IMR-90 (cell line): ENCODE data around the gene S100A13. TPM values are rescaled to one million over a fixed set of nuclear protein-coding genes. Genes with fewer than 3 reads are reported as not detected.

ENCODE experiments used
- ATAC-seq: fragments of 200-7000 bp; cut with Tn5 transposase; 2 replicates; pipeline ENCODE4 v1.9.1; 2020; ENCODE audit warnings: low read depth, mild to moderate bottlenecking, moderate library complexity
- BruUV-seq: library from RNA; stranded (reverse); fragments of 400-500 nt; replicated peaks from 2 replicates; lab custom pipeline; 2021; lab: Mats Ljungman, UMichigan
- CTCF ChIA-PET: fragments of 300-600 bp; formaldehyde crosslinking; extraction: SDS; loops from one replicate; lab custom pipeline; 2021; ENCODE audit warnings: antibody characterized with exemption; lab: Yijun Ruan, JAX
- POLR2A ChIA-PET: fragments of 300-600 bp; sonication (Branson Sonifier 250); formaldehyde crosslinking; loops from one replicate; lab custom pipeline; 2022; ENCODE audit warnings: antibody characterized with exemption; ENCODE audit not compliant: unreplicated experiment; lab: Charles Lee
- DNase-seq: peaks from one replicate; pipeline ENCODE4 v3.0.0; 2013
- H2AFZ ChIP-seq: replicated peaks from 2 replicates; pipeline ENCODE3; 2013; ENCODE audit warnings: low read length, mild to moderate bottlenecking; ENCODE audit not compliant: poor library complexity
- H2AK5ac ChIP-seq: 2 replicates; pipeline ENCODE4 v1.6.1; 2013; ENCODE audit warnings: low read depth, low read length, inconsistent platforms
- H2AK9ac ChIP-seq: replicated peaks from 2 replicates; pipeline ENCODE3; 2013; ENCODE audit warnings: mild to moderate bottlenecking, low read depth, low read length, moderate library complexity; ENCODE audit not compliant: poor library complexity
- H2BK120ac ChIP-seq: 2 replicates; pipeline ENCODE4 v1.6.1; 2013; ENCODE audit warnings: low read depth, low read length, inconsistent platforms
- H2BK15ac ChIP-seq: 3 replicates; pipeline ENCODE4 v1.6.1; 2013; ENCODE audit warnings: low read depth, low read length, inconsistent platforms
- H2BK20ac ChIP-seq: 2 replicates; pipeline ENCODE4 v1.6.1; 2013; ENCODE audit warnings: low read depth, mild to moderate bottlenecking, inconsistent platforms, low read length, moderate library complexity
- H2BK5ac ChIP-seq: 2 replicates; pipeline ENCODE4 v1.6.1; 2013; ENCODE audit warnings: mild to moderate bottlenecking, low read depth, low read length, inconsistent platforms; ENCODE audit not compliant: poor library complexity, severe bottlenecking
- H3K14ac ChIP-seq: replicated peaks from 2 replicates; pipeline ENCODE4 v1.6.1; 2013; ENCODE audit warnings: low read depth, low read length, inconsistent platforms
- H3K18ac ChIP-seq: 2 replicates; pipeline ENCODE4 v1.6.1; 2013; ENCODE audit warnings: low read depth, low read length, control low read depth
- H3K23ac ChIP-seq: 2 replicates; pipeline ENCODE4 v1.6.1; 2013; ENCODE audit warnings: low read depth, low read length, inconsistent platforms
- H3K27ac ChIP-seq: 2 replicates; pipeline ENCODE4 v1.5.1; 2013; ENCODE audit warnings: mild to moderate bottlenecking, control low read depth, low read length; ENCODE audit not compliant: insufficient read depth
- H3K27me3 ChIP-seq: 2 replicates; pipeline ENCODE4 v1.6.1; 2013; ENCODE audit warnings: low read length; ENCODE audit not compliant: control insufficient read depth, insufficient read depth
- H3K36me3 ChIP-seq: 2 replicates; pipeline ENCODE4 v1.6.1; 2013; ENCODE audit warnings: low read length, mixed read lengths; ENCODE audit not compliant: control insufficient read depth, insufficient read depth
- H3K4ac ChIP-seq: 2 replicates; pipeline ENCODE4 v1.6.1; 2013; ENCODE audit warnings: low read depth, low read length, inconsistent platforms
- H3K4me1 ChIP-seq: 2 replicates; pipeline ENCODE4 v1.6.1; 2013; ENCODE audit warnings: low read length, mixed read lengths; ENCODE audit not compliant: control insufficient read depth, insufficient read depth
- H3K4me2 ChIP-seq: 2 replicates; pipeline ENCODE4 v1.6.1; 2013; ENCODE audit warnings: low read depth, mild to moderate bottlenecking, control low read depth, low read length, moderate library complexity
- H3K4me3 ChIP-seq: 2 replicates; pipeline ENCODE4 v1.5.1; 2013; ENCODE audit warnings: low read depth, mild to moderate bottlenecking, control low read depth, low read length, moderate library complexity; ENCODE audit not compliant: insufficient read depth
- H3K56ac ChIP-seq: 2 replicates; pipeline ENCODE4 v1.6.1; 2013; ENCODE audit warnings: low read length, inconsistent platforms; ENCODE audit not compliant: insufficient read depth; ENCODE audit errors: extremely low read depth
- H3K79me1 ChIP-seq, 2 experiments: 2 replicates each; pipeline ENCODE4 v1.6.1; 2013; ENCODE audit warnings: low read length in 2 of 2, inconsistent platforms in 1 of 2, low read depth in 1 of 2
- H3K9ac ChIP-seq: 2 replicates; pipeline ENCODE4 v1.6.1; 2013; ENCODE audit warnings: low read depth, low read length, control low read depth
- H3K9me1 ChIP-seq: 2 replicates; pipeline ENCODE4 v1.6.1; 2013; ENCODE audit warnings: low read length, inconsistent platforms; ENCODE audit not compliant: insufficient read depth
- H3K9me3 ChIP-seq: 2 replicates; pipeline ENCODE4 v1.6.1; 2013; ENCODE audit warnings: low read length; ENCODE audit not compliant: control insufficient read depth, insufficient read depth
- H4K20me1 ChIP-seq: 2 replicates; pipeline ENCODE4 v1.6.1; 2013; ENCODE audit warnings: low read length, inconsistent platforms; ENCODE audit not compliant: insufficient read depth
- H4K5ac ChIP-seq: 2 replicates; pipeline ENCODE4 v1.6.1; 2013; ENCODE audit warnings: mild to moderate bottlenecking, low read depth, low read length, control low read depth
- H4K8ac ChIP-seq, 2 experiments: 2 replicates each; pipeline ENCODE4 v1.6.1; 2013; ENCODE audit warnings: low read depth in 2 of 2, low read length in 2 of 2, control low read depth in 1 of 2, inconsistent platforms in 1 of 2
- H4K91ac ChIP-seq: 2 replicates; pipeline ENCODE4 v1.6.1; 2013; ENCODE audit warnings: low read depth, low read length, inconsistent platforms; ENCODE audit not compliant: insufficient read depth
- BHLHE40 ChIP-seq: fragments of 150-350 bp; IDR thresholded peaks from 2 replicates; pipeline ENCODE4 v1.6.1; 2016; ENCODE audit warnings: mild to moderate bottlenecking, low read depth, low read length
- CEBPB ChIP-seq: IDR thresholded peaks from 2 replicates; pipeline ENCODE4 v1.6.1; 2012; ENCODE audit warnings: low read depth, low read length, improper control_type of control experiment
- CHD1 ChIP-seq: IDR thresholded peaks from 2 replicates; pipeline ENCODE4 v1.6.1; 2012; ENCODE audit warnings: low read depth, low read length, improper control_type of control experiment
- CTCF ChIP-seq: conservative IDR thresholded peaks from 2 replicates; pipeline ENCODE4 v1.5.1; 2012; ENCODE audit warnings: mild to moderate bottlenecking, low read depth, low read length, improper control_type of control experiment
- FOS ChIP-seq: fragments of 150-350 bp; IDR thresholded peaks from 2 replicates; pipeline ENCODE4 v1.6.1; 2016; ENCODE audit warnings: low read depth, low read length
- MAFK ChIP-seq: IDR thresholded peaks from 2 replicates; pipeline ENCODE4 v1.6.1; 2012; ENCODE audit warnings: low read depth, low read length, improper control_type of control experiment
- MXI1 ChIP-seq: IDR thresholded peaks from 2 replicates; pipeline ENCODE4 v1.6.1; 2012; ENCODE audit warnings: low read depth, mild to moderate bottlenecking, low read length, moderate library complexity, borderline replicate concordance
- NFE2L2 ChIP-seq: fragments of 150-350 bp; IDR thresholded peaks from 2 replicates; pipeline ENCODE4 v1.6.1; 2016; ENCODE audit warnings: low read depth, mild to moderate bottlenecking, low read length
- RCOR1 ChIP-seq: IDR thresholded peaks from 2 replicates; pipeline ENCODE4 v1.6.1; 2012; ENCODE audit warnings: mild to moderate bottlenecking, low read length, improper control_type of control experiment; ENCODE audit not compliant: insufficient replicate concordance
- USF2 ChIP-seq: fragments of 150-350 bp; IDR thresholded peaks from 2 replicates; pipeline ENCODE4 v1.6.1; 2017; ENCODE audit warnings: mild to moderate bottlenecking, antibody characterized with exemption, low read length, low read depth
- WGBS, 2 experiments: methylation state at CpG; one replicate each; pipeline versions ENCODE4 v1.1.5 to v1.1.7; 2013; ENCODE audit warnings: missing lambda C conversion rate in 2 of 2; ENCODE audit not compliant: insufficient read length in 1 of 2; ENCODE audit errors: extremely low coverage in 2 of 2; 5-methylcytosine and 5-hydroxymethylcytosine counted together
- dilution Hi-C: fragments of 300-500 bp; cut with HindIII; formaldehyde crosslinking; loops from one replicate; pipeline ENCODE4 v1.14.3; 2018; ENCODE audit warnings: low sequenced_read_pairs; ENCODE audit not compliant: unreplicated experiment
- in situ Hi-C: fragments of 300-500 bp; cut with MboI; formaldehyde crosslinking; loops from 3 replicates; pipeline ENCODE4 v1.14.3; 2019; ENCODE audit warnings: low sequenced_read_pairs, inconsistent platforms, mixed read lengths
- intact Hi-C: fragments of 100-400 bp; cut with micrococcal nuclease; formaldehyde crosslinking; loops from 2 replicates; pipeline ENCODE4 v1.10.0; 2022
- polyA plus RNA-seq, 3 experiments: library from polyadenylated mRNA; depleted of rRNA; stranded (reverse); fragments of >200 nt; gene quantifications; 2 replicates each; pipeline ENCODE4 v1.2.3, GENCODE V29; 2012; ENCODE audit warnings: low replicate concordance in 1 of 3
- total RNA-seq: library from RNA; depleted of rRNA; stranded (reverse); fragments of >200 nt; gene quantifications from 2 replicates; pipeline ENCODE4 v1.2.3, GENCODE V29; 2012

Gene S100A13
- total and polyA plus RNA-seq, 2 of the 4 experiments (the other 2 are of a cell fraction), result 122 to 468 TPM

- peaks cover 7% of the 10 kb centered on the region; the same call in 1 of the 2 replicates for H3K36me3 ChIP-seq
- in situ Hi-C loops (no loop called here), dilution Hi-C loops (no loop called here), intact Hi-C loops (loop anchor here (5.0 kb wide), 1 partner anchor 96 kb away; no protein-coding TSS in a partner anchor)
- H3K9me1 ChIP-seq, result peaks cover 29% of the 10 kb centered on the region
- peaks cover 16% of the 10 kb centered on the region for H3K4me1 ChIP-seq
- DNase-seq (no peak), ATAC-seq (no peak)
- no peak overlapping the region for H3K4me3 ChIP-seq
- H3K27me3 ChIP-seq, result no peaks in the 10 kb centered on the region
- 100% methylated on average over 1 of the region's 6 CpGs; no CpG with 5 or more reads in 1 of the 2 experiments for WGBS, 2 experiments
- ChIA-PET CTCF (interaction anchor here (0.9 to 1.8 kb wide), 2 partner anchors 118 to 122 kb away, joined by 3 to 7 read pairs; no protein-coding TSS in a partner anchor), POLR2A (interaction anchor here (0.6 kb wide), 1 partner anchor 61 kb away, joined by 4 read pairs; no protein-coding TSS in a partner anchor)
- H2AFZ ChIP-seq, result no peak overlapping the region
- H4K91ac ChIP-seq, result peak overlapping the region; percentile 68
- H3K4ac ChIP-seq, result no peak overlapping the region; the same call in 1 of the 2 replicates
- TF ChIP-seq NFE2L2, result no peak
- no peak for TF ChIP-seq BHLHE40
- TF ChIP-seq USF2, result no peak
- no peak for TF ChIP-seq MXI1
- TF ChIP-seq RCOR1, result no peak
- TF ChIP-seq FOS, result no peak
- TF ChIP-seq CTCF, result no peak
- no peak for TF ChIP-seq MAFK
- TF ChIP-seq CHD1, result no peak
- TF ChIP-seq CEBPB, result no peak
- H2BK20ac ChIP-seq, result no peak overlapping the region
- H4K8ac ChIP-seq, result no peak overlapping the region; a peak in 1 of 4 replicates
- H4K20me1 ChIP-seq, result no peaks in the 10 kb centered on the region
- no peak overlapping the region for H3K56ac ChIP-seq
- H2AK9ac ChIP-seq, result peak overlapping the region; percentile 71
- H3K9ac ChIP-seq, result no peak overlapping the region
- H3K18ac ChIP-seq, result no peak overlapping the region
- H3K9me3 ChIP-seq, result no peaks in the 10 kb centered on the region
- peak overlapping the region; percentile 43 for H2AK5ac ChIP-seq
- peaks cover 25 to 36% of the 10 kb centered on the region in 2 experiments for H3K79me1 ChIP-seq
- H2BK120ac ChIP-seq, result 0 out of 2 replicates have a peak overlapping the region, but pooled peaks have one; percentile 24
- no peak overlapping the region for H3K23ac ChIP-seq
- no TSS peak for BruUV-seq
- H3K4me2 ChIP-seq, result no peak overlapping the region
- peak overlapping the region; percentile 22; the same call in 1 of the 3 replicates for H2BK15ac ChIP-seq
- H3K27ac ChIP-seq, result no peak overlapping the region
- no peak overlapping the region for H3K14ac ChIP-seq
- no peak overlapping the region for H4K5ac ChIP-seq
- no peak overlapping the region for H2BK5ac ChIP-seq
Observed at GRCh38 chr1:153628638-153629342, 1.5 kb upstream of the S100A13 start.
